NCI-H187 (cell line): ENCODE results near the gene IL18R1.

Source experiments
- DNase-seq, 2 experiments: peaks; one replicate each; lab custom pipeline; 2025; lab: John Stamatoyannopoulos, UW

IL18R1 gene

DNA sequence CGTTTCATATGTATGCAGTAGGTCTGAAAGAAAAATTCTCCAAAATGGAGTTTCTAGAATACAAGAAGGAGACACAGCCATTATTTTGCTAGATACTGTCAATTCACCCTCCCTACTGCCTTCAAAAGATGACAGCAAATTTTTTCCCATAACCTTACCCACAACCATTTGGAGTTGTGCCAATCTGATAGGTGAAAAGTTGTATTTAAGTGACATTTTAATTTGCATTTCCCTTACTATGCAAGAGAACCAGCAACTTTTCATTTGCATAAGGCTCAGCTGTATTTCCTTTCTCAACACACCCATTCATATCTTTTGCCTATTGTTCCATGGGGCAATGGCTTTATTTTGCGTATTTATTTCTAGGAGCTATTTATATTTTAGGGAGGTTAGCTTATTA is 36.0 kb downstream of the IL18R1 start:
- no peak for DNase-seq

- no peak for DNase-seq
Observed at GRCh38 chr2:102392096-102392495, 36.5 kb downstream of the IL18R1 start.

- no peak for DNase-seq
Observed at GRCh38 chr2:102392942-102393341, 37.3 kb downstream of the IL18R1 start.

DNA sequence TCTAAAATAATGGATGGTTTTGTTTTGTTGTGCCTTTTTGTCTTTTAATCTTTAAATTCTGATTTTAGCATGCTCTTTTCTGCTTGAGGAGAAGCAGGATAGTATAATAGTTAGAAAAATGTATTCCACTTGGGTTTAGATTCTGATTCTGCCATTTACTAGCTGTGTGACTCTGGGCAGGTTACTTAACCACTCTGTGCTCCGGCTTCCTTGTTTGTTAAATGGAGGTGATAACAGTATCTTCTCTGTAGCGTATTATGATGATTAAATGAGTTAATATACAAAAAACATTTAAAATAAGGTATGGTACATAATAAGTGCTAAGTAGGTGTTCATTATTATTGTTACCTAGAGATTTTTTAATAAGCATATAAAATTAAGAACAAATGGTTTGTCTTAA is 40.4 kb downstream of the IL18R1 start:
- DNase-seq = no peak

DNA sequence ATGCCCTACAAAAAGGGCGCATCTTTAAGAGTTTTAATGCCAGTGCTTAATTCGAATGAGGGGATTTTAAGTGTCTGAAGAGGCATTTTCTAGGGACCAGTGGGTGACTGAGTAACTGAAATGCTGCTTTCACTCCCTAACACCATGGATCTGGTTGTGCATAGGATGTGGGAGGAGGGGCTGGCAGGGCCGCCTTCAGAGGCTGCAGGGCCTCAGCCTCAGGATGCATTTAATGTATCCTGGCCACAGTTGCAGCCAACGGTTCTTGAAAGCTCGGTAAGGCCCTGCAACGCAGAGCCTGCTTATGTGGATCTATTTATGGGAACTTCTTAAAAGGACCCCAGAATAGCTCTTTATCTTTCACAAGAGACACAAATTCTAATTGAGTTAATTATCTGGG is 41.6 kb downstream of the IL18R1 start:
- no peak for DNase-seq

DNA sequence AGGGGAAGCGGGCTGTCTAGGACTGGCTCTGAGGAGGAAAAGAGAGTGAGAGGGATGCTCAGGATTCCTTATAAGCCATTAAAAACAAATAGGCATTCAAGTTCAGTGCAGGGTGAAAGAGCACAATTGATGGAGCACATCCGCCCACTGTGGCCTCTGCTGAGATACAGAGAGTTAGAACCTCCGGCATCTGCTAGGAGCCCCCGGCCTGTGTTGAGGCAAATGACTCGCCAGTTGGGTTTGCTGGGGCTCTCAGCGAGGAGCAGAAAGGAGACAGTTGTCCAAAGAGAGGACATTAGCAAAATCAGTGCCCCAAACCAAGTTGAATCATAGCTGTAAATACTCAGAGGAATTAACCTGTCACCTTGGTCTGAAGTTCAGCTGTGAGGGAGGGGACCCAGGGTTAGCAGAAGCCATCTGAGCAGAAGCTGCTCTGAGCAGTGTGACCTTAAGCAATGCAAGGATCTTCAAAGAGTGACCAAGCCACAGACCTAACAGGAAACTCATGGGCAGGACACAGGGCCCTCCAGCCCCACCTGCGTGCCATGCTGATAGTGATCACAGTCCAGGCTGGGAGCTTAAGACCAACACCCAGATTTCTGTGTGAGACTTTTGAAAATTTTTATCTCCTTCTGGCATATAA is 44.0 kb downstream of the IL18R1 start:
- DNase-seq = no peak

- DNase-seq = no peak
Observed at GRCh38 chr2:102401456-102401855, 45.9 kb downstream of the IL18R1 start.

- no peak for DNase-seq
Observed at GRCh38 chr2:102401865-102402264, 46.3 kb downstream of the IL18R1 start.

DNA sequence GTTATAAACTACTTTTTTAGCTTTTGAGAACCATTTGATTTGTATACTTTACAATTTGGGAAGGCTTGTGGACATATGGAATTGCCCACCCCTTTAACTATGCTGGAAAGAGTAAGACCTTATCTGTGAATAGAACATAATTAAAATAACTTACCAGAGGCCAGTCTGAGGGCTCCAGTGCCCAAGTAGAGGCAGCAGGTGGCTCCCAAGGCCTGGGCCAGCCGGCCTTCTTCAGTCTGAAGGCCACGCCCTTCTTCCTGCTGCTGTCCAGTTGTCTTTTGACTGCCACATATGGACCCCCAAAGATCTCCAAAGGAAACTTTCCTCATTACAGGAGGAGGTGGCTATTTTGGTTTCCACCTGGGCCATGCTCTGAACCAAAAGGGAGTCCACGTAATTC is 55.4 kb downstream of the IL18R1 start:
- no peak for DNase-seq

- no peak for DNase-seq
Observed at GRCh38 chr2:102412199-102412598, 56.6 kb downstream of the IL18R1 start.

DNA sequence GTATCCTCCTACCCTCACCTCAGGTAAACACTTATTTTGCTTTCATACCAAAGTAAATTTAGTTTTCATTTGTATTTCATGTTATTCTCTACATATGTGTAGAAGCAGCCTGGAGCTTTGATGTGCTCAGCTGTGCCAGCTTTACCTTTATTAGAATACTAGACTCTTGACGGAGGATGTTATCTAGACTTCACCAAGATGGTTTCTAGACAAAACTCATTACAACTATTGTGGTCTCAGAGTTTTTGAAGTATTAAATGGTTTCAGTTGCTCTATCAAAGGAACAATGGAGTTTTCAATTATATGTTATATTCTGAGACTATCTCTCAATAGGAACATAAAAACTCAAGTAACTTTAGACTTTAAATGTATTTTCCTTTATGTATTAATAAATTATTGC is 62.4 kb downstream of the IL18R1 start:
- DNase-seq = no peak

GRCh38 chr2:102418421-102418961 is 62.9 kb downstream of the IL18R1 start:
- DNase-seq = no peak

DNA sequence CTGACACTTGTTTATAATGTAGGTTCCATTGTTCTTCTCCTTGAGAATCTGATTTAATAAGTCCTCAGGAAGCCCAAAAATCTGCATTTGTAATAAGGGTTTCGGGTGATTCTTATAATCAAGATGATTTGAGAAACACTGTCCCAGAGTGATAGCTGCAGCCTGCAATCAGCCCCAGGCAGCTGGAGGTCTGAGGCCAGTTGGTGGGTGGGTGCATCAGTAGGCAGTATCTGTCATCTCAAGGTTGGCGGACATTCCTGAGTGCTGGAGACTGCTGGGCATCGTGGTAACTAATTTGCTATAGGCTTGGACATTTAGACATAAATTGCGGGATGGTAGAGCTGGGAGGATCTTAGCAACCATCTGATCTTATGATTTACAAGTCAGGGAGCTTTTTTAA is 64.7 kb downstream of the IL18R1 start:
- no peak for DNase-seq

DNA sequence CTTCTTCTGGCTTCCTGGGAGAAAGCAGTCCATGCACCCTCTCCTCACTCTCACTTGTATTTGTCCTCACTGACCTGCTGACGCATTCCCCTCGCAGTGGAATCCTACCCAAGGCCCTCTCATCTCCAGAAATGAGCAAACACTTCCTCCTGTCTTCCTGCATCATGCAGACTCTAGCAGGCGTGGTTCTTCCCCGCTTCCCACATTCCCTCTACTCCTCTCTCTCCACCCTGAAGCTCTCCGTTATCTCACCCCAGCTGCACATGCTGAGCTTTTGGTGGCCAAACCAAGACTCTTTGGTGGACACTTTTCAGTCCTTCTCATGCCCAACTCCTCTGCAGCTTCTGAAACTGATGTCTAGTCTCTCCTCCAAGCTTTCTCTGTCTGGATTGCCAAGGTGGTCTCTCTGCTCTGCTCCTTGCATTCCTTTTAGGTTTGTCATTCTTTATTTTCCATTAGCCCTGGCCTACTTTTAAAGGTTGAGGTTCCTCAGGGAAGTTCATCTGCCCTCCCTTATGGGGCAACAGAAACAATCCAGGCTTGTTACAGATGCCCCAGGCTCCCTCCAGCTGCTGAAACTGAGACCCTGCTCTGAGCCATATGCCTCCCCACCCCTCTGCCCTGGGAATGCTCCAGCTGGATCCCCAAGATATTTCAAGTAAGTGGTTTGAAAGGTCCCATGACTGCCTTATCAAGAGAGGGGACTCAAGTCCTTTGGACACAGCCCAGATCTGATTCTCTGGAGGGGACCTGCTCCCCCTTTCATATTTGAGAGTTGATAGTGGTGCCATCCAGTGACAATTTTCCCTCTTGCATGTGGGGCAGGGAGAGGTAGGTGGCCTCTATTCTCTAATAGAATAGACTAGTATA is 66.5 kb downstream of the IL18R1 start:
- DNase-seq = no peak

DNA sequence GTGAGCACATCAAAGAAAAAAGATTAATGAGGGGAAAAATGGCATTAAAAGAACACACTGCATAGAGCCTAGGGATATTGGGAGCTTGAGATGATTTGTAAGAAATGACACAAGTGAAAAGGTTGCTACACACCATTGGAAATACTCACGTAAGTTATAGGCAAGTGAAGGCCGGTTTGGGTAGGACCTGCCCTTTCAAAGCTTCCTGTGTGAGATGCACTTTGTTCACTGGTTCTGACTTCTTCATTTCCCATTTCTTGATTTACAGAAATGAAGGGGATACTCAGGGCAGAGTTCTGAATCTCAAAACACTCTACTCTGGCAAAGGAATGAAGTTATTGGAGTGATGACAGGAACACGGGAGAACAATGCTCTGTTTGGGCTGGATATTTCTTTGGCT is 67.3 kb downstream of the IL18R1 start, which contains the start of gene IL18RAP:
Gene IL18RAP (plus strand): TSS at position 251 of the 400 bp plus-strand sequence. CDS start 118 bp downstream, at position 369.
- DNase-seq = no peak

- no peak for DNase-seq
Observed at GRCh38 chr2:102423368-102423767, 67.8 kb downstream of the IL18R1 start.

DNA sequence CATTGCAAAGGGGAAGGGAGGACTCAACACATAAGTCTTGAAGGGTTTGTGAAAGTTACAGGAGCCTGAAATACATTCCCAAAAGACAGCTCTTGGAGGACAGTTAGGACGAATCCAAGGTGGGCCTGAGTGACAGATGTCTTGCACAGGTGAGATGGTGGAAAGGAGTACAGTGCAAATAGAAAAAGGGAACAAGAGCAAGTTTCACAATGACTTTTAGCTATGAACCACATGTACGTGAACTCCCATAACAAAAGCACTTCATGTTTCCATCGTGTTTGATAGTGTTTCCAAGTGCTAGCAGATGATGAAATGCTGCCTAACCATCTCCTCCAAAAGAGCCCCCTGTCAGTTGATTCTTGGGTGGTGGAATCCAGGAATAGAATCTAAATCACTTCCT is 69.2 kb downstream of the IL18R1 start:
- no peak for DNase-seq

- no peak for DNase-seq
Observed at GRCh38 chr2:102425441-102426132, 70.0 kb downstream of the IL18R1 start.

DNA sequence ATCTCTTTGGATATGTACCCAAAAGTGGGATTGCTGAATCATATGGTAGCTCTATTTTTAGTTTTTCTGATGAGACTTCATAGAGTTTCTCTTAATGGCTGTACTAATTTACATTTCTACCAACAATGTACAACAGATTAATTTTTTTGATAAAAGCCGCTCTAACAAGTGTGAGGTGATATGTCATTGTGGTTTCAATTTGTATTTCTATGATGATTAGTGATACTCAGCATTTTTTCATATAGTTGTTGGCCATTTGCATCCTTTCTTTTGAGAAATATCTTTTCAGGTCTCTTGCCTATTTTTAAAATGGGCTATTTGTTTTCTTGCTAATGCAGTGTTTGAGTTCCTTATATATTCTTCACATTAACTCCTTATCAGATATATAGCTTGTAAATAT is 71.7 kb downstream of the IL18R1 start:
- DNase-seq = no peak

- DNase-seq = no peak
Observed at GRCh38 chr2:102428573-102428972, 73.0 kb downstream of the IL18R1 start.

DNA sequence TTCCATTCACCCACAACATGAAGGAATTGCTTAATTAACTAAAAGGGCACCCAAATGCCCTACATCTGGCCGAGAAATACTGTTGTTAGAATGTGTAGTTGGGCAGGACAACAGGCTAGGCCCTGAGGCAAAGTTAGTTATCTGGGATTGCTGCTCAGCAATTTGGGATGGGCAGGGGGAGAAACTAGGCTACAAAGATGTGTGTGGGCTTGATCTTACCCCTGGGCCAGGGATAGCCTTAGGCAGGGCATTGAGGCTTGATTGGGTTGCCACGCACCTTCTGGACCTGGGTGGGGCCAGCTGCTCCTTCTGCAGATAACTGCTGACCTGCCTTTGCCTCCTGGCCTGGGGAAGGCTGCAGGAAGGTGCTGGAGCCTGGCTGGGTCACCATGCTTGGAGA is 76.8 kb downstream of the IL18R1 start:
- DNase-seq = no peak

GRCh38 chr2:102433973-102434654 is 78.5 kb downstream of the IL18R1 start:
- DNase-seq = no peak
